Measurements from ENCODE around the gene EPB41. TPM values are rescaled to one million over a fixed set of nuclear protein-coding genes. Genes with fewer than 3 reads are reported as not detected.

EPB41 gene
- total and polyA plus RNA-seq, 2 of the 8 experiments (the other 6 are each of a cell fraction or from before 2014, with no cell fraction given) = 36.7 to 109 TPM

DNA sequence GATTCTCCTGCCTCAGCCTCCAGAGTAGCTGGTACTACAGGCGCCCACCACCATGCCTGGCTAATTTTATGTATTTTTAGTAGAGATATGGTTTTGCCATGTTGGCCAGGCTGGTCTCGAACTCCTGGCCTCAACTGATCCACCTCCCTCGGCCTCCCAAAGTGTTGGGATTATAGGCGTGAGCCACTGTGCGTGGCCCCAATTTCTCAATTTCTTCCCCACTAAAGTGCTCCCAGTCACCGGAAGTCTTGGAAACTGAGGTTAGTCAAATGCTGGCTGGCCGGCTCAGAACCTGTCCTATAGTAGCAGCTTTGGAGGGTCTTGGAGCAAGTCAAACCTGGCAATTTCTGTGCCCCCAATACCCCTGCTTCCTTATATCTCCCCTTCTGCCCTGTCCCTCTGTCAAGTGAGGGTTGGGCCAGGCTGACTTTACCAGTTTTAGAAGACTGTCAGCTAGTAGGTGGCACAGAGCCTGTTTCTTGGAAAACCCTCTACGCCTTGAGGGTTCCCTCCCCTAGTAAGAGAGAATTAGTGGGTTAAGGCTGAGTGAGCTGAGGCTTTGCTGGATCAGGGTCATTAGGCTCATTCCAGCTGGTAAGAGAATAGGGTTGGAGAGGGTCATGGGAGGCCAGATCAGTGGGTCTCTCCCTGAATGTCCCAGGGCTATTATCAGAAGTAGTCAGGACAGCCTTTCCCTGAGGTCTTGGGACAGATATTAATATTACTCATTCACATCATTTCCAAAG is 8.3 kb upstream of the EPB41 start:
- CTCF ChIA-PET (ENCODE audit: partially characterized antibody) = interaction anchor here (1.2 to 4.4 kb wide), 3 partner anchors 13 to 124 kb away, joined by 3 to 24 read pairs (median 5); no protein-coding TSS in a partner anchor
- no peak overlapping the region for H3K14ac ChIP-seq (ENCODE audit: insufficient read length)
- no peak overlapping the region for H4K91ac ChIP-seq (replicated peaks; ENCODE audit: insufficient read length, low read length)
- no peak overlapping the region for H2BK15ac ChIP-seq (ENCODE audit: low read length)
- H3K27ac ChIP-seq (ENCODE audit: low read depth, low read length) = no peak overlapping the region
- no peak overlapping the region for H3K18ac ChIP-seq (ENCODE audit: extremely low read depth, low read length)
- no peak overlapping the region for H3K4ac ChIP-seq (replicated peaks; ENCODE audit: insufficient read length, low read depth, low read length)
- H4K20me1 ChIP-seq (replicated peaks in 1 of 2; ENCODE audit: control insufficient read depth in 1 of 2, insufficient read depth in 2 of 2, low read length in 2 of 2) = no peaks in the 10 kb centered on the region
- 90% methylated on average over 8 of the region's 8 CpGs; no CpG with 5 or more reads in 1 of the 2 experiments for WGBS, 2 experiments (ENCODE audit: extremely low coverage in 1 of 2, insufficient coverage in 1 of 2, insufficient read length in 1 of 2, insufficient replicate concordance in 2 of 2, low coverage in 1 of 2, low lambda C conversion rate in 2 of 2, missing lambda C conversion rate in 1 of 2)
- no peak overlapping the region for H3K23ac ChIP-seq (ENCODE audit: insufficient read length)
- no peak overlapping the region for H2BK5ac ChIP-seq (ENCODE audit: low read depth, low read length)
- no peak overlapping the region for H2BK120ac ChIP-seq (replicated peaks; ENCODE audit: low read depth, low read length)
- no peaks in the 10 kb centered on the region for H3K23me2 ChIP-seq (ENCODE audit: low read depth, low read length)
- H3K27me3 ChIP-seq (replicated peaks in 1 of 4; ENCODE audit: control insufficient read depth in 3 of 4, extremely low read depth in 1 of 4, insufficient read depth in 3 of 4, low read length in 3 of 4) = no peaks in the 10 kb centered on the region
- H3K4me1 ChIP-seq (replicated peaks in 1 of 4; ENCODE audit: control insufficient read depth in 3 of 4, insufficient read depth in 4 of 4, low read length in 3 of 4) = no peaks in the 10 kb centered on the region
- H3K56ac ChIP-seq (replicated peaks; ENCODE audit: insufficient read length, low read depth, low read length) = no peak overlapping the region
- H3K79me1 ChIP-seq (ENCODE audit: low read depth, low read length) = no peaks in the 10 kb centered on the region; the same call in 1 of the 2 replicates
- no peak overlapping the region for H2AK5ac ChIP-seq (ENCODE audit: low read depth, low read length)
- TF ChIP-seq SP4 (IDR thresholded peaks at IDR 0.05; ENCODE audit: low read length) (no peak), NANOG (IDR thresholded peaks at IDR 0.05; ENCODE audit: insufficient read depth, low read depth, low read length, poor library complexity, severe bottlenecking) (no peak), POLR2AphosphoS5 (IDR thresholded peaks at IDR 0.05; ENCODE audit: low read depth, low read length) (no peak), CBX5 (IDR thresholded peaks at IDR 0.05; ENCODE audit: low read depth, low read length) (no peak), EGR1 (IDR thresholded peaks at IDR 0.05; ENCODE audit: borderline replicate concordance, low read depth, low read length) (no peak), CREB1 (IDR thresholded peaks at IDR 0.05) (no peak), BRCA1 (IDR thresholded peaks at IDR 0.05; ENCODE audit: low read depth, low read length) (no peak), GTF2F1 (IDR thresholded peaks at IDR 0.05; ENCODE audit: borderline replicate concordance, low read depth, low read length) (no peak), YY1 (IDR thresholded peaks at IDR 0.05; ENCODE audit: low read depth, low read length) (no peak), SIN3A (conservative IDR thresholded peaks at IDR 0.05 in 1 of 2, IDR thresholded peaks at IDR 0.05 in 1 of 2; ENCODE audit: low read depth in 1 of 2, low read length in 2 of 2) (no peak), PHF8 (conservative IDR thresholded peaks at IDR 0.05; ENCODE audit: low read depth, low read length) (no peak)
- no peak overlapping the region for H3K9ac ChIP-seq (replicated peaks in 1 of 4; ENCODE audit: extremely low read depth in 1 of 4, low read depth in 3 of 4, low read length in 3 of 4)
- H2BK12ac ChIP-seq (ENCODE audit: low read depth, low read length) = no peak overlapping the region
- no peak for FAIRE-seq
- no peak overlapping the region for H2BK20ac ChIP-seq (ENCODE audit: low read length)
- H3K36me3 ChIP-seq (ENCODE audit: control insufficient read depth in 2 of 4, insufficient read depth in 4 of 4, low read length in 3 of 4) = no peaks in the 10 kb centered on the region
- no peak for DNase-seq (ENCODE audit: low read depth in 1 of 2, low spot score in 2 of 2)
- POLR2A ChIA-PET (ENCODE audit: partially characterized antibody) = interaction anchor here (0.6 to 1.0 kb wide), 2 partner anchors 9 to 272 kb away, joined by 3 to 4 read pairs; no protein-coding TSS in a partner anchor
- no peaks in the 10 kb centered on the region for H3K79me2 ChIP-seq (ENCODE audit: control insufficient read depth in 1 of 2, insufficient read depth in 2 of 2, low read length in 2 of 2)
- no peak overlapping the region for H3K4me2 ChIP-seq (ENCODE audit: insufficient read depth in 1 of 2, low read depth in 2 of 2, low read length in 2 of 2)
- H2AFZ ChIP-seq (ENCODE audit: low read length) = no peak overlapping the region
- no peak overlapping the region for H3K4me3 ChIP-seq (ENCODE audit: extremely low read depth in 1 of 4, insufficient read depth in 2 of 4, low read depth in 3 of 4, low read length in 4 of 4)
- H4K5ac ChIP-seq (ENCODE audit: insufficient read length, low read depth, low read length) = no peak overlapping the region
- no peak overlapping the region for H4K8ac ChIP-seq (ENCODE audit: extremely low read depth, insufficient read depth, low read length)
- no peaks in the 10 kb centered on the region for H3K9me3 ChIP-seq (ENCODE audit: insufficient read depth in 2 of 2, low read depth in 1 of 2, low read length in 1 of 2)
